HepG2 (cell line): ENCODE measurements around the gene GK. TPM values are rescaled to one million over a fixed set of nuclear protein-coding genes. Genes with fewer than 3 reads are reported as not detected.

Source experiments
- ARHGAP35 ChIP-seq: sonication (generic); formaldehyde crosslinking; IDR thresholded peaks from 2 replicates; pipeline ENCODE4 v1.9.0; 2022; ENCODE audit warnings: mild to moderate bottlenecking, inconsistent platforms, moderate library complexity, missing genetic modification reagents, borderline replicate concordance
- ARID5B ChIP-seq: IDR thresholded peaks from 2 replicates; pipeline ENCODE4 v1.4.0; 2020; ENCODE audit warnings: mild to moderate bottlenecking, missing genetic modification reagents
- ASH2L ChIP-seq: fragments of 300-600, 200-600 bp; sonication (generic); IDR thresholded peaks from 2 replicates; pipeline ENCODE4 v1.7.0; 2017; ENCODE audit warnings: low read depth, mild to moderate bottlenecking, moderate library complexity, mixed read lengths, low read length; ENCODE audit not compliant: insufficient read length
- CHCHD3 ChIP-seq: sonication (generic); formaldehyde crosslinking; IDR thresholded peaks from 2 replicates; pipeline ENCODE4 v1.8.0; 2022; ENCODE audit warnings: mild to moderate bottlenecking, missing genetic modification reagents, moderate library complexity
- DNMT1 ChIP-seq: sonication (generic); formaldehyde crosslinking; IDR thresholded peaks from 2 replicates; pipeline ENCODE4 v1.5.1; 2020; ENCODE audit warnings: mild to moderate bottlenecking, missing genetic modification reagents
- ELK4 ChIP-seq: sonication (generic); formaldehyde crosslinking; IDR thresholded peaks from 2 replicates; pipeline ENCODE4 v1.9.0; 2021; ENCODE audit warnings: missing genetic modification reagents, borderline replicate concordance
- IKZF1 ChIP-seq: fragments of 450-650 bp; IDR thresholded peaks from 2 replicates; pipeline ENCODE4 v1.7.1; 2016
- KDM4B ChIP-seq: sonication (generic); formaldehyde crosslinking; IDR thresholded peaks from 2 replicates; pipeline ENCODE4 v1.4.0; 2020; ENCODE audit warnings: missing genetic modification reagents
- KLF16 ChIP-seq, 2 experiments: sonication (generic) in 1 of 2; formaldehyde crosslinking in 1 of 2; IDR thresholded peaks; 2 replicates each; pipeline versions ENCODE4 v1.6.1 to v1.8.0; 2016 to 2023; ENCODE audit warnings: missing genetic modification reagents in 2 of 2, missing compliant biosample characterization in 1 of 2
- MAFK ChIP-seq, 2 experiments: IDR thresholded peaks in 1 of 2; conservative IDR thresholded peaks in 1 of 2; 2 replicates each; pipeline ENCODE4 v1.6.1; 2011; ENCODE audit warnings: improper control_type of control experiment in 2 of 2, low read length in 2 of 2
- MXD4 ChIP-seq: IDR thresholded peaks from 2 replicates; pipeline ENCODE4 v1.6.1; 2016; ENCODE audit warnings: mild to moderate bottlenecking, missing biosample characterization, missing genetic modification reagents
- SMAD1 ChIP-seq: sonication (generic); formaldehyde crosslinking; IDR thresholded peaks from 2 replicates; pipeline ENCODE4 v1.4.0; 2020; ENCODE audit warnings: missing genetic modification reagents, low read depth, mild to moderate bottlenecking, borderline replicate concordance
- SMARCE1 ChIP-seq: fragments of 450-650 bp; IDR thresholded peaks from 2 replicates; pipeline ENCODE4 v1.6.1; 2017; ENCODE audit warnings: borderline replicate concordance
- TEF ChIP-seq: sonication (generic); formaldehyde crosslinking; IDR thresholded peaks from 2 replicates; pipeline ENCODE4 v1.5.0; 2020; ENCODE audit warnings: missing genetic modification reagents
- THAP8 ChIP-seq: sonication (generic); formaldehyde crosslinking; IDR thresholded peaks from 2 replicates; pipeline ENCODE4 v1.5.1; 2020; ENCODE audit warnings: missing genetic modification reagents, mild to moderate bottlenecking, borderline replicate concordance
- ZC3H4 ChIP-seq: sonication (generic); formaldehyde crosslinking; IDR thresholded peaks from 2 replicates; pipeline ENCODE4 v1.4.0; 2020; ENCODE audit warnings: missing genetic modification reagents, borderline replicate concordance
- ZNF282 ChIP-seq: fragments of 450-650 bp; IDR thresholded peaks from 2 replicates; pipeline ENCODE4 v1.6.1; 2018; ENCODE audit not compliant: partially characterized antibody
- ZNF337 ChIP-seq: sonication (generic); formaldehyde crosslinking; IDR thresholded peaks from 2 replicates; pipeline ENCODE4 v1.5.1; 2020; ENCODE audit warnings: missing genetic modification reagents, low read depth, mild to moderate bottlenecking, borderline replicate concordance
- ZNF451 ChIP-seq: sonication (generic); formaldehyde crosslinking; IDR thresholded peaks from 2 replicates; pipeline ENCODE4 v1.5.0; 2020; ENCODE audit warnings: mild to moderate bottlenecking, missing genetic modification reagents
- polyA plus RNA-seq, 8 experiments: library from polyadenylated mRNA; depleted of rRNA in 3 of 8; stranded (reverse) in 7 of 8; unstranded in 1 of 8; fragments of >200 nt; fragmentation: Illumina TruSeq in 4 of 8; extraction: Trizol in 4 of 8; gene quantifications; 2 replicates each; pipeline versions ENCODE4 v1.2.1 to v1.2.3, GENCODE V29; 2011 to 2016; ENCODE audit warnings: low read depth in 4 of 8, missing spikeins in 1 of 8, mixed read lengths in 1 of 8; ENCODE audit not compliant: insufficient read depth in 1 of 8
- total RNA-seq, 5 experiments: library from RNA; depleted of rRNA; stranded (reverse); fragments of >200 nt; fragmentation: Illumina TruSeq; extraction: Trizol; gene quantifications; 2 replicates each; pipeline ENCODE4 v1.2.3, GENCODE V29; 2016; ENCODE audit warnings: low read depth in 1 of 5

Gene GK
- total and polyA plus RNA-seq, 2 of the 13 experiments (the other 11 are each of a cell fraction or from before 2014, with no cell fraction given) = 64.2 to 265 TPM

GRCh38 chrX:30627818-30628652, 25.2 kb upstream of the GK start (continued):
- no peak for TF ChIP-seq THAP8 (CRISPR knock-in tag)
- TF ChIP-seq IKZF1 = no peak
- TF ChIP-seq TEF (CRISPR knock-in tag) = peak; percentile 88
- no peak for TF ChIP-seq SMARCE1
- TF ChIP-seq ZNF337 (CRISPR knock-in tag) = no peak
- no peak for TF ChIP-seq ZNF451
- no peak for TF ChIP-seq MXD4
- no peak for TF ChIP-seq ARHGAP35 (CRISPR knock-in tag)
- TF ChIP-seq DNMT1 (CRISPR knock-in tag) = no peak
- TF ChIP-seq ARID5B (CRISPR knock-in tag) = peak; percentile 92
- TF ChIP-seq CHCHD3 (CRISPR knock-in tag) = no peak
- TF ChIP-seq ZNF282 = no peak
- no peak for TF ChIP-seq ZC3H4 (CRISPR knock-in tag)
- peak; percentile 75 for TF ChIP-seq ASH2L
- no peak for TF ChIP-seq MAFK (conservative IDR thresholded peaks at IDR 0.05 in 1 of 2, IDR thresholded peaks at IDR 0.05 in 1 of 2; ENCODE audit: low read length in 2 of 2)
- TF ChIP-seq SMAD1 = no peak
- TF ChIP-seq ELK4 (CRISPR knock-in tag) = no peak
- peak in 1 of 2 experiments; percentile 89; a peak in 2 of 4 replicates for TF ChIP-seq KLF16 (CRISPR knock-in tag; IDR thresholded peaks at IDR 0.05)
- TF ChIP-seq KDM4B = no peak
